GM21390 (cell line): ENCODE results near the gene SDC4.

Source experiments
- ATAC-seq: cut with Tn5 transposase; IDR thresholded peaks from one replicate; pipeline ENCODE4 v1.9.1; 2021; ENCODE audit not compliant: unreplicated experiment

Gene SDC4

GRCh38 chr20:45347936-45348778 is at the start of gene SDC4:
Gene SDC4 (minus strand): TSS chr20:45348424. CDS start chr20:45348384, 40 bp downstream.
- ATAC-seq: no peak

DNA sequence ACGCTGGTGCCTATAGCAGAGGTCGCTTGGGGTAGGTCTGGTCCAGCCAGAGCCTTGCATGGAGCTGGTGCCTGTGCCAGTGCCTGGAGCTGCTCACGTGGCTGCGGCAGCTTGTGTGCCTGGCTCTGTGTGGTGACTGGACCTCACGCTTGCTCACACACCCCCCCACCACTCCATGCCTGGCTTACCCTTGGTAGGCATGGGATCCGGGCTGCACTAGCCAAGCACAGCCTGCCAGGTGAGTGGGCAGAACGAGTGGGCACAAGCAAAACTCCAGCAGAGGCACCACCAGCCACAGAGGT is 46.8 kb upstream of the SDC4 start:
- ATAC-seq: no peak

- ATAC-seq: no peak
Measured at GRCh38 chr20:45394221-45395113, 46.2 kb upstream of the SDC4 start.

DNA sequence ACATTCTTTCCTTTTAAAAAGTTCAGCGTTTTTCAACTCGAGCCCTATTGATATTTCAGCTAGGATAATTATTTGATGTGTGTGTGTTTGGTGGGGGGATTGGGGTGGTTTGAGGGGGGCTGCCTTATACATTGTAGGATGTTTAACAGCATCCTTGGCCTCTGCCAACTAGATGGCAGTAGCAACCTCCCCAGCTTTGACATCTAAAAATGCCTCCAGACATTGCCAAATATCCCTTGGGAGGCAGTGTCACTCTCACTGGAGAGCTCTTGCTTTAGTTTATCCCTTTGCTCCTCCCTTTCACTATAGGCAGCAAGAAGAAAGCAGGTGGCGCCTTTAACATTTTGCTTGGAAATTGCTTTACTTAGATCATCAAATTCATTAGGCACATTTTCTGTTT is 44.5 kb upstream of the SDC4 start:
- ATAC-seq: no peak

GRCh38 chr20:45391559-45391958 is 43.3 kb upstream of the SDC4 start:
- no peak for ATAC-seq

GRCh38 chr20:45390931-45391330 is 42.7 kb upstream of the SDC4 start:
- ATAC-seq: no peak

DNA sequence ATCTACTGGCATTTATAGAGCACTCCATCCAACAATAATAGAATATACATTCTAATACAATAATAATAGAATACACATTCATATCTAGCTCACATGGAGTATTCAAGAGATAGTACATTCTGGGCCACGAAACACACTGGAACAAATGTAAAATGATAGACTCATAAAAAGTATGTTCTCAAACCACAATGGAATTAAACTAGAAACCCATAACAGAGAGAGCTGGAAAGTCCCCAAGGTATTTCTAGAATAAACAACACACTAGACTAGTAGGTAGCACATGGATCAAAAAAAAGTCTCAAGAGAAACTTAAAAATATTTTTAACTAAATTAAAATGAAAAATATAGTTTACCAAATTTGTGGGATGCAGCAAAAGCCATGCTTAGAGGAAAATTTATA is 39.0 kb upstream of the SDC4 start:
- ATAC-seq: no peak

DNA sequence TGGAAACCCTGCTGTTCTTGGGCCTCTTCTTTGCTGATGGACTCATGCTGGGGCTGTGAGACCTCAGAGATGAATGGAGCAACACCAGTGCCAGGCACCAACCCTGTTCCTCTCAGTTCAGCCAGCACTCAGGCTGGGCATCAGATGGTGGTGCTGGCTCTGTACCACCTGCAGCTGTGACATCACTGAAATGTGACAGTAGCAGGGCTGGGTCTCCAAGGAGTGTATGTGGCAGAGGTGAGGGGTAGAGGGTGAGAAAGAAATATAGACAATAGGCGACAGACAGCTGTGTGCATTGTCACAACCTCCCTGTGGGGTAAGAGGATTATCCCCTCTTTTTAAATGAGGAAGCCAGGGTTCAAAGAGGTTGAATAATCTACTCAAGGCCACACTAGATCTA is 30.0 kb upstream of the SDC4 start, which contains the start of gene TP53TG5:
TSS of gene TP53TG5 (minus strand) at position 135 of the 400 bp plus-strand sequence. CDS start at position 46, 89 bp downstream.
- no peak for ATAC-seq

DNA sequence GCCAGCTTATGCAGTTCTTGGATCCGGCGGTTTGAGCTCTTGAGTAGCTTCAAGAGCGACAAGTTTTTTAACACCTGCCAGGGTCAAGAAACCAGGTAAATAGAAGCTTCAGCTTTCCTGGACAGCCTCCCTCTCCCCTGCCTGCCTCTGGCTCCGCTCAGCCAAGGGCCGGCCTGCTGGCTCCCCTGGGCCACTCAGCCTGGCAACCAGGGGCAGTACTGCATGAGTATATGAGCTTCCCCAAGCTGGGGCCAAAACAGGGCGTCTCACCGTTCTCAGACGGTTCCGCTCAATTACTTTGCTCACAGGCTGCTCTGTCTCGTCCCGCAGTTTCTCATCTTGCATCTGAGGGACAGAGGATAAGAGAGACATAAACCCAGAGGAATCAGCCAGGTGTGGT is 29.0 kb upstream of the SDC4 start:
- ATAC-seq: no peak

GRCh38 chr20:45374966-45375365 is 26.7 kb upstream of the SDC4 start:
- no peak for ATAC-seq

DNA sequence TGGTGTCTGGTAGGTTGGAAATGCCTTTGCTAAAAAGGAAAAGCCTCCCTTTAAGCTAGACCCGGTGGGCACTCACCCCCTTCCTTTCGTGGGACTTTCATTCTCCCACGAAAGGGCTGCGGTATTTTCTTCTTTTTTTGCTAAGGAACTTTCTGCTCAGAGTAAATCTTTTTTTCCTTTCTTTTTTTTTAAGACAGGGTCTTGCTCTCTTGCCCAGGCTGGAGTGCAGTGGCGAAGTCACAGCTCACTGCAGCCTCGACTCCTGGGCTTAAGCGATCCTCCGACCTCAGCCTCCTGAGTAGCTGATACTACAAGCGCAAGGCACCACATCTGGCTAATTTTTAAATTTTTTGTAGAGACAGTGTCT is 25.9 kb upstream of the SDC4 start:
- ATAC-seq: no peak

DNA sequence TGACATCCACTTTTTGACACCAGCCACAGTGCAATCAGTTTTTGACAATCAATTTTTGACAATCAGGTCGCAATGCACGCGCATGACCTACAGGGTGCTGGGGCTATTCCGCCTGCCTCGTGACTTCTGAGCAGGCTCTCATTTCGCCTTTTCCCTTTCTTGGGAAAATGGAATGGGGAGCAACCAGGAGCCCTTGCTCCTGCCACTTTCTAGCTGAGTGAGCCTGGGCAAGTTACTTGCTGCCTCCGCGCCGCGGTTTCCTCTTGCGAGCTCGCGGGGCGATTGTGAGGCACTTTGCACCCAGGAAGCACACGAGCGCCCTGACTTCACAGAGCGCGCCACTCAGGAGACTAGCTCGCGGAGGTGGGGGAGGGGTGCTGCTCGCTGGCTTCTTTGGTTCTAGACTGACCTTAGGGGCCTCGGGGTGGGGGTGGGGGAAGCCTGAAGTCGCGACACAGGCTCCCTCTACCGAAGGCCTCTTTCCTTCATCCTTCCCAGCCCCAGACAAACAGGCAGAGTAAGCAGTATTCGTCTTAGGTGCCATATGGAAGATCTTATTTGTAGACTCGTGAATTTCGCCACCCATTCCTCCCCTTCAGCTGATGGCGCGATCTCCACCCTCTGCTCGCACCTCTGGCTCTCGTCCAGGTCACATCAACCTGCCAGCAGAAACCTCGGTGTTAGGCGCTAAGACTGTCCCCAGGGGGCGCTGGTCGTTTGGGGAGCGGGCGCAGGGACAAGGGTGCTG is 25.3 kb upstream of the SDC4 start:
- no peak for ATAC-seq

GRCh38 chr20:45372646-45373352 is 24.6 kb upstream of the SDC4 start:
- ATAC-seq: no peak

- ATAC-seq: no peak
Measured at GRCh38 chr20:45372241-45372640, 24.0 kb upstream of the SDC4 start.

DNA sequence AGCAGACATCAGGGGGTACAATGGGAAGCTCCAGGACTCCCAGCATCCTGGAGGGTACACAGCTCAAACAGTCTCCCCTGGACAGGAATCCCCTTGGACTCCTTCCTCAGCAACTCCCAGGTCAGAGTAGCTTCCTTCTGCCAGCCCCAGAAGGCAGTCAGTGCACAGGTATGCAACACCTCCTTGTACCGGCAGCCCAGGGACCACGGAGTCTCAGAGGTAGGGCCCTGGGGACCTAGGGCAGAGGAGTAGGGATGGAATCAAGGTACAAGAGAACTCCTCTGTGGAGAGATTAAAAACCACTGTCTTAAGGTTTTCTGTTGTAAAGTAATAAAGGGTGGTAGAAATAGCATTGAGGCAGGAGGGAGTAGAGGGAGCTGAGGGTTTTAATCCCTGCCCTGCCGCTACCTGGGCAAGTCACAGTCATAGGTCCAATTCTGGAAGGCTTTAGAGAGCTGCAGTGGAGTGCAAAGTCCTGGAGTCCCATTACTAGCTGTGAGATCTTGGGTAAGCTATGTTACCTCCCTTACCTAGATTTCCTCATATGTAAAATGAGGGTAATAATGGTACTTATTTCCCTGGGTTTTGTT is 22.4 kb upstream of the SDC4 start:
- no peak for ATAC-seq

- peak; percentile 84 for ATAC-seq
Measured at GRCh38 chr20:45368221-45368980, 20.2 kb upstream of the SDC4 start.

- ATAC-seq: no peak
Measured at GRCh38 chr20:45367126-45367525, 18.9 kb upstream of the SDC4 start.

DNA sequence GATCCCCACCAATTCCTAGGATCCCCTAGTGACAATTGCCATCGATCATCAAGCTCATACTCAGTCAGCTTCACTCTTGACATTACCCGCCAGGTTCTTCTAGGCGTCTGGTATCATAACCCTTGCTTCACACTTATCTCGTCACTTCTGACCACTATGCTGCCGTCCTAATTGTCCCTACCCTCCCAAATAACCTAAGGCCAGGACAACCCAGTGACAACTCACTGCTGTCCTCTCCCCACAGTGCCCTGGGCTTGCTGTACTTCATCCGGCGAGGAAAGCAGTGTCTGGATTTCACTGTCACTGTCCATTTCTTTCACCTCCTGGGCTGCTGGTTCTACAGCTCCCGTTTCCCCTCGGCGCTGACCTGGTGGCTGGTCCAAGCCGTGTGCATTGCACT is 18.4 kb upstream of the SDC4 start:
- no peak for ATAC-seq

DNA sequence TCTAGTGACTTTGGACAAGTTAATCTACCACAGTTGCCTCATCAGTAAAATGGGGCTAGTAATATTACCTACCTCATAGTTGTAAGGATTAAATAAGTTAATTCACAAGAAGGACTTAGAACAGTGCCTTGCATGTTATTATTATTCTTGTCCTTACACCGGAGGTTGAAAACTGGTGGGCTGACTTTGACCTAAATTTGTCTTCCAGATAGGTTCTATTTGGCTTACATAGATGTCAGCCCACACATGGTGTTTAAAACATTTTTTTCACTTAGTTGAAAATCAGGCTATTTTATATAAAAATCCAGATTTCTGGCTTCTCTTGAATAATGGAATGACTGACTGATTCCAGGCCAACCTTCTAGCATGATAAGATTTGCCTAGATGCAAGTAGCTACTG is 18.0 kb upstream of the SDC4 start:
- no peak for ATAC-seq
